Kidney (tissue), 14 donors: ENCODE results near the gene CCL23. TPM values are rescaled to one million over a fixed set of nuclear protein-coding genes. Genes with fewer than 3 reads are reported as not detected.

Source experiments
- DNase-seq, 5 donors: peaks; one replicate each; pipeline ENCODE4 v3.0.0-alpha.2; 2013 to 2020
- FAIRE-seq: peaks from 2 replicates; lab custom pipeline; 2012; peaks lifted over from hg19 to GRCh38; lab: Jason Lieb, UNC
- H3K27ac ChIP-seq, 2 donors: one replicate each; pipeline ENCODE4 v1.7.0; 2013; ENCODE audit warnings: low read depth in 2 of 2, low read length in 2 of 2, inconsistent platforms in 1 of 2
- H3K27me3 ChIP-seq: one replicate; pipeline ENCODE4 v1.7.1; 2013; ENCODE audit warnings: low read length, inconsistent platforms; ENCODE audit not compliant: control insufficient read depth, insufficient read depth
- H3K36me3 ChIP-seq, 3 donors: one replicate each; pipeline versions ENCODE4 v1.7.0 to v1.7.1; 2013; ENCODE audit warnings: low read length in 3 of 3, control low read depth in 1 of 3, inconsistent platforms in 1 of 3; ENCODE audit not compliant: insufficient read depth in 3 of 3, control insufficient read depth in 2 of 3
- H3K4me1 ChIP-seq, 3 donors: one replicate each; pipeline versions ENCODE4 v1.7.0 to v1.7.1; 2013; ENCODE audit warnings: low read length in 3 of 3, inconsistent platforms in 1 of 3, low read depth in 1 of 3; ENCODE audit not compliant: control insufficient read depth in 2 of 3, insufficient read depth in 2 of 3
- H3K4me3 ChIP-seq, 3 donors: one replicate each; pipeline versions ENCODE4 v1.7.0 to v1.8.1; 2013; ENCODE audit warnings: low read length in 3 of 3, control low read depth in 1 of 3, inconsistent platforms in 1 of 3
- H3K9ac ChIP-seq, 3 donors: one replicate each; pipeline versions ENCODE4 v1.7.0 to v1.7.1; 2013; ENCODE audit warnings: low read length in 3 of 3, control low read depth in 1 of 3, inconsistent platforms in 1 of 3
- H3K9me3 ChIP-seq, 3 donors: one replicate each; pipeline versions ENCODE4 v1.7.0 to v1.7.1; 2013; ENCODE audit warnings: low read length in 3 of 3, control low read depth in 1 of 3, inconsistent platforms in 1 of 3; ENCODE audit not compliant: control insufficient read depth in 2 of 3, insufficient read depth in 1 of 3
- intact Hi-C: fragments of 100-400 bp; cut with DNase I; formaldehyde crosslinking; loops from one replicate; pipeline ENCODE4 v1.11.1; 2022
- polyA plus RNA-seq: library from polyadenylated mRNA; stranded (reverse); fragments of 350-450 nt; fragmentation: Illumina TruSeq; extraction: RNeasy Lipid Tissue Mini Kit (QIAGEN cat#74804); gene quantifications from one replicate; pipeline ENCODE4 v1.2.3, GENCODE V29; 2014; ENCODE audit warnings: low read depth, low replicate concordance; ENCODE audit not compliant: insufficient read depth
- total RNA-seq: library from RNA; stranded (reverse); fragmentation: NEBNext Ultra II Directional; extraction: Animal tissue kit (Norgen Biotek cat#: 25700); gene quantifications from one replicate; pipeline ENCODE4 v1.2.1, GENCODE V29; 2021
- TF ChIP-seq, protein P1 (sequence below): IDR thresholded peaks from 3 replicates; pipeline ENCODE4 v1.5.1; 2012; ENCODE audit warnings: mild to moderate bottlenecking, moderate library complexity, borderline replicate concordance; ENCODE audit not compliant: insufficient read depth; ENCODE audit errors: extremely low read depth
- donor health status: control.
- donor health status: control.
- donor health status: control.
- donor health status: control.
- donor health status: control.
- donor health status: DM: yes; HTN: yes; CAD: no.
- donor health status: Normal renal cell carcinoma (clear cell type).

Gene CCL23
- total and polyA plus RNA-seq, 2 donors from 2014 or later: 4.8 to 18.1 TPM

- H3K9me3 ChIP-seq: no peaks in the 10 kb centered on the region
- H3K27me3 ChIP-seq: no peaks in the 10 kb centered on the region
- no peaks in the 10 kb centered on the region for H3K36me3 ChIP-seq
- DNase-seq (no peak), FAIRE-seq (no peak)
- no peaks in the 10 kb centered on the region for H3K4me1 ChIP-seq
- intact Hi-C loops: no loop called here
- no peak overlapping the region for H3K9ac ChIP-seq
- H3K27ac ChIP-seq: no peak overlapping the region
- H3K4me3 ChIP-seq: no peak overlapping the region
- TF ChIP-seq, protein P1, sequence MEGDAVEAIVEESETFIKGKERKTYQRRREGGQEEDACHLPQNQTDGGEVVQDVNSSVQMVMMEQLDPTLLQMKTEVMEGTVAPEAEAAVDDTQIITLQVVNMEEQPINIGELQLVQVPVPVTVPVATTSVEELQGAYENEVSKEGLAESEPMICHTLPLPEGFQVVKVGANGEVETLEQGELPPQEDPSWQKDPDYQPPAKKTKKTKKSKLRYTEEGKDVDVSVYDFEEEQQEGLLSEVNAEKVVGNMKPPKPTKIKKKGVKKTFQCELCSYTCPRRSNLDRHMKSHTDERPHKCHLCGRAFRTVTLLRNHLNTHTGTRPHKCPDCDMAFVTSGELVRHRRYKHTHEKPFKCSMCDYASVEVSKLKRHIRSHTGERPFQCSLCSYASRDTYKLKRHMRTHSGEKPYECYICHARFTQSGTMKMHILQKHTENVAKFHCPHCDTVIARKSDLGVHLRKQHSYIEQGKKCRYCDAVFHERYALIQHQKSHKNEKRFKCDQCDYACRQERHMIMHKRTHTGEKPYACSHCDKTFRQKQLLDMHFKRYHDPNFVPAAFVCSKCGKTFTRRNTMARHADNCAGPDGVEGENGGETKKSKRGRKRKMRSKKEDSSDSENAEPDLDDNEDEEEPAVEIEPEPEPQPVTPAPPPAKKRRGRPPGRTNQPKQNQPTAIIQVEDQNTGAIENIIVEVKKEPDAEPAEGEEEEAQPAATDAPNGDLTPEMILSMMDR: no peak
These were observed 2.8 kb downstream of the CCL23 start for GRCh38 chr17:36014946-36015345.

GRCh38 chr17:36011201-36011600 lies 6.6 kb downstream of the CCL23 start:
- FAIRE-seq (no peak), DNase-seq (no peak)
- H3K27me3 ChIP-seq: no peaks in the 10 kb centered on the region
- H3K4me1 ChIP-seq: no peaks in the 10 kb centered on the region
- TF ChIP-seq, protein P1: no peak
- H3K9ac ChIP-seq: no peak overlapping the region
- H3K36me3 ChIP-seq: no peaks in the 10 kb centered on the region
- H3K9me3 ChIP-seq: peaks cover 0 to 5% (median 0%) of the 10 kb centered on the region in 3 donors
- intact Hi-C loops: no loop called here
- no peak overlapping the region for H3K4me3 ChIP-seq
- H3K27ac ChIP-seq: no peak overlapping the region

DNA sequence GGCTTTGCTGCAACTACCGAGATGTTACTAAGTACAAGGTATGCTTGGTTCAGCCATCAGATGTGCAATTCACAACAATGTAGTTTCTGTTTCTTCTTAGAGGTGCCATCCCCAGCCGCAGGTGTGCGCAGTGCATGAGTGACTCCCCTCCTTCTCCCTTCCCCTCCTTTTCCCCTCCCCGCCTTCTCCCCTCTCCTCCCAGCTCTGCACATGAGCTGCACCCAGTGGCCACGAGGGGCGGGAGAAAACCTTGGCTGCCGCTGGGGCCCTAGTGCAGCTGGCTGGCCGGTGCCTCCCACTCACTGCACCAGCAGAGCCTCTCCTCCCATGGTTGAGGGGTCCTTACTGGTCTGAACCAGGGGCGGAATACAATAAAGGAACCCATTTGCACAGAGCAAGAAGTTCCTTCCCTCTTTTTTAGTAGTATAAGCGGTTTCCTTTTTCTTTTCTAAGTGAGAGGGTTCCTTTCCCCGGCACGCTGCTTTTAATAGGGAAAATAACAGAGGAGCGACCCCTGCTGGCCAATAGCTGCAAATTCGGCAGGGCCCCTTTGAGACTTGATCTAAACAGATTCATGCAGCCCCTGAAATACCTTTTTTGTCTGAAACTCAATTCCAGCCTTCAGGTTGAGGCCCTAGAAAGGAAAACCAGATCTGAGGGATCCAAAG lies 8.6 kb downstream of the CCL23 start:
- no peaks in the 10 kb centered on the region for H3K36me3 ChIP-seq
- intact Hi-C loops: no loop called here
- no peak for FAIRE-seq

More for the DNA sequence above, 8.6 kb downstream of the CCL23 start:
- H3K4me1 ChIP-seq: peaks cover 0 to 3% (median 0%) of the 10 kb centered on the region in 3 donors
- no peak overlapping the region for H3K4me3 ChIP-seq
- DNase-seq: no peak
- no peaks in the 10 kb centered on the region for H3K27me3 ChIP-seq
- no peak overlapping the region for H3K27ac ChIP-seq
- TF ChIP-seq, protein P1: no peak
- H3K9me3 ChIP-seq: peaks cover 0 to 5% (median 0%) of the 10 kb centered on the region in 3 donors
- no peak overlapping the region for H3K9ac ChIP-seq
